Activated CD4-positive, alpha-beta T cell treated with anti-CD3 and anti-CD28 coated beads, Interleukin-2, amount 10 ng/mL, durations not matched to agents 7 days and 5 days (primary cell): ENCODE measurements around the gene DNAJC13. TPM values are rescaled to one million over a fixed set of nuclear protein-coding genes. Genes with fewer than 3 reads are reported as not detected.

ENCODE experiments used
- CTCF ChIA-PET: fragments of 350-600 bp; sonication (Branson Sonifier 250); formaldehyde crosslinking; loops from one replicate; lab custom pipeline; 2021; ENCODE audit warnings: antibody characterized with exemption; lab: Charles Lee
- POLR2A ChIA-PET: fragments of 350-600 bp; sonication (Branson Sonifier 250); formaldehyde crosslinking; loops from one replicate; lab custom pipeline; 2021; ENCODE audit warnings: antibody characterized with exemption; lab: Charles Lee
- DNase-seq: peaks from one replicate; pipeline ENCODE4 v3.0.0-alpha.2; 2020
- H3K27ac Mint-ChIP-seq: one replicate; pipeline ENCODE4 v1.8.0; 2021; ENCODE audit warnings: mild to moderate bottlenecking, moderate library complexity, mixed read lengths
- H3K27me3 Mint-ChIP-seq: one replicate; pipeline ENCODE4 v1.8.0; 2021; ENCODE audit warnings: mixed read lengths
- H3K36me3 Mint-ChIP-seq: one replicate; pipeline ENCODE4 v1.8.0; 2021; ENCODE audit warnings: low read depth, mixed read lengths
- H3K4me1 Mint-ChIP-seq: one replicate; pipeline ENCODE4 v1.8.0; 2021; ENCODE audit warnings: mixed read lengths
- H3K4me3 Mint-ChIP-seq: one replicate; pipeline ENCODE4 v1.8.0; 2021; ENCODE audit warnings: mild to moderate bottlenecking, moderate library complexity, mixed read lengths
- H3K9me3 Mint-ChIP-seq: one replicate; pipeline ENCODE4 v1.8.0; 2021; ENCODE audit warnings: mixed read lengths
- total RNA-seq, 2 experiments: library from RNA; stranded (reverse); gene quantifications; one replicate each; pipeline ENCODE4 v1.2.3, GENCODE V29; 2021

Gene DNAJC13
- total RNA-seq, 2 experiments from 2014 or later: 37.3 to 38.6 TPM

DNA sequence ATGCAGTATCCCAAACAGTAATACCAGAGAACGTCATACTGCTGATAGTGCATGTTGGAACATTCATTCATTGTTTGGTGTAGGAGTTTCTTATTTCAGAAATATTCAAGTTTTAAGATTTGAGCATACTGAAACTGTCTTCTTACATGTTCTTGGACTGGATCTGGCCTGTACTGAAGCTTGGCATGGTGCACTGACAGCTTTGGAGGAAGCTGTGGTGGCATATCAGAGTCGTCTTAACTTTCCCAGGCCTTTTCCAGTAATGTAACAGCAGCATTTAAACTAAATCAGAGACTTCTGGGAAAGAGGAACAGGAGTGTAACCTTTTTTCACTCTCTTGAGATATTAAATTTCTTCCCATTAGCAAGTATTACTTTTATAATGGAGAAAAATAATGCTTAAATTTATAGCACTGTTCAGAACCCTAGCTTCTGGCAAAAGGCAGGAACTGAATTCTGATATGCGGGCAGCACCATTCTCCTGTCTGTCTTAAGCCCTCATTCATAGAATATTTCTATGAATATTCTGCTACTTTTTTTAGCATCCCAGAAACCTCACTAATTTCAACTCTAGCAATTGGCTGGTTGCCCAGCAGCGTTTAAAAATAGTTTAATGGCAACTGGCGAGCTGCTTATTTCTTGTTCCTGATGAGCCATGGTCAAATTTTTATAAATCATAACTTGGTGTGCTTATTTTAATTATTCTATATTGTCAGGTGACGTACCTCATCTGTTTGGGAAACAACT, 31.1 kb downstream of the DNAJC13 start:
- Mint-ChIP-seq H3K36me3 (peaks cover 10% of the 10 kb centered on the region), H3K27me3 (no peaks in the 10 kb centered on the region), H3K4me3 (no peak overlapping the region), H3K9me3 (no peaks in the 10 kb centered on the region), H3K27ac (no peak overlapping the region), H3K4me1 (peaks cover 3% of the 10 kb centered on the region)
- ChIA-PET POLR2A (interaction anchor here (0.7 kb wide), 1 partner anchor 1511 kb away, joined by 3 read pairs; no protein-coding TSS in a partner anchor), CTCF (no interaction called here)
- no peak for DNase-seq

DNA sequence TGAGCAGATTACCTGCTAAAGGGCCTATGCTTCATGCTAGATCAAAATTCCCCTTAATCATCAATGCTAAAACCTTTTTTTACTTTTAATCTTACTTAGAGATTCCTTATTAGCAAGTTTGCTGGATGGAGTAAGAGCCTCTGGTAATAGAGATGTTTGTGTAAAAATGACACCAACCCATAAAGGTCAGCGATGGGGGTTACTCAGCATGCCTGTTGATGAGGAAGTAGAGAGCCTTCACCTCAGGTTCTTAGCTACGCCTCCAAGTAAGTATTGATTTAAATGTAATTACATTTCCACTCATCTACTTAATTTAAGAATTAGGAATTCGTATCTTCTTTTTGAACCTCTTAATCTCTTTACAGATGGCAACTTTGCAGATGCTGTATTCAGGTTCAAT, 38.8 kb downstream of the DNAJC13 start:
- Mint-ChIP-seq H3K36me3 (peaks cover 52% of the 10 kb centered on the region), H3K4me1 (no peaks in the 10 kb centered on the region), H3K9me3 (no peaks in the 10 kb centered on the region), H3K27ac (no peak overlapping the region), H3K27me3 (no peaks in the 10 kb centered on the region), H3K4me3 (no peak overlapping the region)
- DNase-seq: no peak
- ChIA-PET POLR2A (no interaction called here), CTCF (interaction anchor here (1.4 kb wide), 1 partner anchor 19 kb away, joined by 3 read pairs; no protein-coding TSS in a partner anchor)

- no peaks in the 10 kb centered on the region for H3K4me1 Mint-ChIP-seq
- no peak overlapping the region for H3K27ac Mint-ChIP-seq
- H3K27me3 Mint-ChIP-seq: no peaks in the 10 kb centered on the region
- POLR2A ChIA-PET: no interaction called here
- peaks cover 53% of the 10 kb centered on the region for H3K36me3 Mint-ChIP-seq
- no peak overlapping the region for H3K4me3 Mint-ChIP-seq
- DNase-seq: no peak
- no peaks in the 10 kb centered on the region for H3K9me3 Mint-ChIP-seq
- CTCF ChIA-PET: interaction anchor here (1.4 kb wide), 1 partner anchor 20 kb away, joined by 3 read pairs; no protein-coding TSS in a partner anchor
These were observed 39.3 kb downstream of the DNAJC13 start for GRCh38 chr3:132456571-132456970.

GRCh38 chr3:132457286-132457685, 40.0 kb downstream of the DNAJC13 start:
- H3K4me1 Mint-ChIP-seq: no peaks in the 10 kb centered on the region

DNA sequence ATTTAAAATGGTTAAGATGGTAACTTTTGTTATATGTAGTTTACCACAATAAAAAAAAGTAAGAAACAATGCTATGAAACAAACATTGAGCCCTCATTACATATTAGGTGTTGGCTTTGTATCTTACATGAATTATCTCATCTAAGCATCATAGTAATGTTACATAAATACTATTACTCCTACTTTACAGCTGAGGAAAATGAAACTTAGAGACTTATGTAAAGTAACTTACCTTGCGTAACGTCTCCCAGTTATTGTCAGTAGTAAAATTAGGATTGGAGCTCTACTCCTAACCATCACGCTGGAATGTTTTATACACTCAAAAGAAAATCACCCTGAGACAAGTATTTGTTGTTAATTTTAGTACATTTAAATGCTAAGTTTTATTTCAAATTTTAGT, 42.2 kb downstream of the DNAJC13 start:
- Mint-ChIP-seq H3K4me3 (no peak overlapping the region), H3K4me1 (no peaks in the 10 kb centered on the region), H3K27ac (no peak overlapping the region), H3K9me3 (no peaks in the 10 kb centered on the region), H3K27me3 (no peaks in the 10 kb centered on the region), H3K36me3 (peaks cover 52% of the 10 kb centered on the region)
- ChIA-PET POLR2A (no interaction called here), CTCF (interaction anchor here (0.6 to 1.0 kb wide), 2 partner anchors 19 to 136 kb away, joined by 3 to 6 read pairs; no protein-coding TSS in a partner anchor)
- DNase-seq: no peak

More at GRCh38 chr3:132457286-132457685, 40.0 kb downstream of the DNAJC13 start:
- Mint-ChIP-seq H3K36me3 (peaks cover 51% of the 10 kb centered on the region), H3K9me3 (no peaks in the 10 kb centered on the region), H3K27me3 (no peaks in the 10 kb centered on the region), H3K27ac (no peak overlapping the region), H3K4me3 (no peak overlapping the region)
- no peak for DNase-seq
- ChIA-PET CTCF (interaction anchor here (1.3 kb wide), 1 partner anchor 22 kb away, joined by 3 read pairs; no protein-coding TSS in a partner anchor), POLR2A (no interaction called here)

DNA sequence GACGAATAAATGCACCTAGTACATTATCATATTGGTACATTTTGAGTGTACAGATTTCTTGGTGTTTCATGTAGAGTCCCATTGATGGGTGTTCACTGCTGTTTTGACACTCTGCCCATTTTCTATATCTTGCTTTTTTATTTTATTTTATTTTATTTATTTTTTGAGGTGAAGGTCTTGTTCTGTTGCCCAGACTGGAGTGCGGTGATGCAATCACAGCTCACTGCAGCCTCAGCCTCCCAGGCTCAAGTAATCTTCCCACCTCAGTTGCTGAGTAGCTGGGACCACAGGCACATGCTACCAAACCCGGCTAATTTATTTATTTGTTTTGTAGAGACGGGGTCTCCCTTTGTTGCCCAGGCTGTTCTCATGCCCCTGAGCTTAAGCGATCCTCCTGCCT, 44.2 kb downstream of the DNAJC13 start:
- ChIA-PET CTCF (no interaction called here), POLR2A (no interaction called here)
- no peaks in the 10 kb centered on the region for H3K4me1 Mint-ChIP-seq
- DNase-seq: no peak
- no peak overlapping the region for H3K4me3 Mint-ChIP-seq
- no peak overlapping the region for H3K27ac Mint-ChIP-seq
- H3K9me3 Mint-ChIP-seq: no peaks in the 10 kb centered on the region
- H3K27me3 Mint-ChIP-seq: no peaks in the 10 kb centered on the region
- H3K36me3 Mint-ChIP-seq: peaks cover 42% of the 10 kb centered on the region

DNA sequence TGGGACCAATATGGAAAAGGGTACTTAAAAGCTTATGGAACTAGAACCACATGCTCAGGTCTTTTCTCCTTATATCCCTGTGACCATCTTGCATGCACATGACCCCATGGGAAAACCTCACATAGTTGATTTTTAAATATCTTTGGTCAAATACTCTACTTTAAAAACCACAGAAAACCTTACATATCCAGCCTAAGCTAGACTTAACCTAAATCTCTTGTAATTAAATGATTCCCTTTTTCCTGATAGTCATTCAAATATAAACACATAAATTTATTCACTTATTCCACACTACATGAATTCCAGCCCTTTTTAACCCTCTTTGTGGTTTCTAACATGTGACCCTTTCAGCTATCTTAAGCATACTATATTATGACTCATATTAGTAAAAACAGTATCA, 46.8 kb downstream of the DNAJC13 start:
- Mint-ChIP-seq H3K27me3 (no peaks in the 10 kb centered on the region), H3K9me3 (no peaks in the 10 kb centered on the region), H3K36me3 (peaks cover 44% of the 10 kb centered on the region), H3K4me3 (no peak overlapping the region), H3K4me1 (no peaks in the 10 kb centered on the region), H3K27ac (no peak overlapping the region)
- POLR2A ChIA-PET: interaction anchor here (0.6 kb wide), 1 partner anchor 14 kb away, joined by 3 read pairs; no protein-coding TSS in a partner anchor
- CTCF ChIA-PET: interaction anchor here (0.7 to 1.2 kb wide), 2 partner anchors 11 to 47 kb away, joined by 3 read pairs; no protein-coding TSS in a partner anchor
- DNase-seq: no peak

GRCh38 chr3:132469326-132469725, 52.0 kb downstream of the DNAJC13 start:
- DNase-seq: no peak
- ChIA-PET CTCF (no interaction called here), POLR2A (no interaction called here)
- Mint-ChIP-seq H3K36me3 (peaks cover 28% of the 10 kb centered on the region), H3K27me3 (no peaks in the 10 kb centered on the region), H3K4me3 (no peak overlapping the region), H3K9me3 (no peaks in the 10 kb centered on the region), H3K4me1 (no peaks in the 10 kb centered on the region), H3K27ac (no peak overlapping the region)

DNA sequence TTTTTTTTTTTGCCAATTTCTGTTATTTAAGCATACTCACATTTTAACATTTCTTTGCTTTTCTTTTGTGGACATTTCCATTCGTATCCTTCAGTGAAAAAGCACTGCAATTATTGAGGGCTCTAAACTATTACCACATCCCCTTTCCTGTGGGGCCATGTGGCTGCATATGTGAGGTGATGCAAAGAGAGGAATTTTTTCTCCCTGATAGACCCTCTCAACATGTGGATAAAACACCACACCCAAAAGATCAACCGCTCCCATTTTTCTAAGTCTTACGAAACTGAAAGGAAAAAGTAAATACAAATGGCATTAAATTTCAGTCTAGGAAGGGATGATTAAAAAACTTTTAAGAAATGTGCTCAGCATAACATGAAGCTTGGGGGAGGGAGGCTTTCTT, 68.8 kb downstream of the DNAJC13 start:
- Mint-ChIP-seq H3K27me3 (no peaks in the 10 kb centered on the region), H3K36me3 (peaks cover 17% of the 10 kb centered on the region), H3K9me3 (no peaks in the 10 kb centered on the region), H3K4me3 (no peak overlapping the region), H3K27ac (peak overlapping the region; percentile 28), H3K4me1 (peaks cover 10% of the 10 kb centered on the region)
- POLR2A ChIA-PET: no interaction called here
- CTCF ChIA-PET: no interaction called here
- DNase-seq: no peak

- peaks cover 10% of the 10 kb centered on the region for H3K4me1 Mint-ChIP-seq
These were observed 70.8 kb downstream of the DNAJC13 start for GRCh38 chr3:132488151-132488550.

GRCh38 chr3:132499071-132499470, 81.8 kb downstream of the DNAJC13 start:
- DNase-seq: no peak
- no peaks in the 10 kb centered on the region for H3K27me3 Mint-ChIP-seq
- H3K27ac Mint-ChIP-seq: no peak overlapping the region
- H3K4me1 Mint-ChIP-seq: no peaks in the 10 kb centered on the region
- H3K4me3 Mint-ChIP-seq: no peak overlapping the region
- CTCF ChIA-PET: interaction anchor here (1.4 kb wide), 1 partner anchor 15 kb away, joined by 3 read pairs; no protein-coding TSS in a partner anchor
- POLR2A ChIA-PET: no interaction called here
- peaks cover 49% of the 10 kb centered on the region for H3K36me3 Mint-ChIP-seq
- no peaks in the 10 kb centered on the region for H3K9me3 Mint-ChIP-seq

More at GRCh38 chr3:132488151-132488550, 70.8 kb downstream of the DNAJC13 start:
- ChIA-PET CTCF (no interaction called here), POLR2A (no interaction called here)
- H3K9me3 Mint-ChIP-seq: no peaks in the 10 kb centered on the region
- H3K36me3 Mint-ChIP-seq: peaks cover 11% of the 10 kb centered on the region
- H3K27ac Mint-ChIP-seq: no peak overlapping the region
- no peak for DNase-seq
- H3K4me3 Mint-ChIP-seq: no peak overlapping the region
- H3K27me3 Mint-ChIP-seq: no peaks in the 10 kb centered on the region

GRCh38 chr3:132503559-132503958, 86.3 kb downstream of the DNAJC13 start:
- H3K27ac Mint-ChIP-seq: no peak overlapping the region
- no peak for DNase-seq

GRCh38 chr3:132504375-132504933, 87.2 kb downstream of the DNAJC13 start:
- Mint-ChIP-seq H3K27ac (no peak overlapping the region), H3K36me3 (peaks cover 54% of the 10 kb centered on the region), H3K27me3 (no peaks in the 10 kb centered on the region), H3K4me1 (no peaks in the 10 kb centered on the region), H3K4me3 (no peak overlapping the region), H3K9me3 (no peaks in the 10 kb centered on the region)
- POLR2A ChIA-PET: no interaction called here
- CTCF ChIA-PET: interaction anchor here (1.1 kb wide), 1 partner anchor 12 kb away, joined by 3 read pairs; no protein-coding TSS in a partner anchor
- no peak for DNase-seq

More at GRCh38 chr3:132503559-132503958, 86.3 kb downstream of the DNAJC13 start:
- no peaks in the 10 kb centered on the region for H3K9me3 Mint-ChIP-seq
- ChIA-PET CTCF (no interaction called here), POLR2A (no interaction called here)
- no peaks in the 10 kb centered on the region for H3K4me1 Mint-ChIP-seq
- H3K36me3 Mint-ChIP-seq: peaks cover 47% of the 10 kb centered on the region
- no peaks in the 10 kb centered on the region for H3K27me3 Mint-ChIP-seq
- H3K4me3 Mint-ChIP-seq: no peak overlapping the region
